GM19463 (cell line): ENCODE data around the gene PRKG1.
"Not testable (repeated sequence)": the region's sequence is repeated elsewhere in the genome, so short reads cannot be mapped to it uniquely, and the experiment has no call there.

Experiments
- ATAC-seq: cut with Tn5 transposase; IDR thresholded peaks from one replicate; pipeline ENCODE4 v1.9.1; 2021; ENCODE audit warnings: mild to moderate bottlenecking, moderate library complexity; ENCODE audit not compliant: unreplicated experiment

PRKG1 gene

DNA sequence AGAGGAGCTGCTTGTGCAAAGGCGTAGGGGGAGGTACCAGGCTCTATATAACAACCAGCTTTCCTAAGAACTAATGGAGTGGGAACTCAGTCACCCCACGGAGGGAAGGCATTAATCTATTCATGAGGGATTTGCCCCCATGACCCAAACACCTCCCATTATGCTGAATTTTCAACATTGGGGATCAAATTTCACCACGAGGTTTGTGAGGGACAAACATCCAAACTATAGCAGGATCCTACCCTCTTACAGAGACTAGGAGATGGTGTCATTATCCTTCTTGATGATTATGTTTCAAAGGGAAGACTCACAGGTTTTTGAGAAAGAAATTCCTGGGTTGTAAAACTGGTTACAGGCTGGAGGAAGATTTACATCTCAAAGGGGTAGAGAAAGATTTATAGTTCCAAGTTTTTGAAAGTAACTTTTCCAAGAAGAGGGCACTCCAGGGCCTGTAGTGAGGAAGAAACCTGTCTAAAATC lies 944.8 kb downstream of the PRKG1 start:
- no peak for ATAC-seq

DNA sequence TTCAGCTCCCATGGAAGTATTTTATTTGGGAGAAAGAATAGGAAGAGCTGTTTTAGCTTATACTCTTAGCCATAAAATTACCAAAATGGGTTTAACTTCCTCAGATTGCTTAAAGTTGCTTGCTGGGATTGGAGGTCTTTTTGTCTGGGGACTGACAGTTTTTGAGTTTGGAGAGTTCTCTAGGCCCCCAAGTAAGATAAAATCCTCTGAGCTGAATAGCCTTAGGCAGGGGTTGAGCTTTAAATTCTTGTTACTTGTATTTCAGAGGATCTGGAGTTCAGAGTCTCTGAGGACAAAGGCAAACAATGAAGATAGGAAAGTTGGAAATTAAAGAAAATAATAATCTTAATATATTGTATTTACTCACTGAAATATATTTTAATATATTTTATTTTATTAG lies 945.4 kb downstream of the PRKG1 start:
- ATAC-seq, result no peak

DNA sequence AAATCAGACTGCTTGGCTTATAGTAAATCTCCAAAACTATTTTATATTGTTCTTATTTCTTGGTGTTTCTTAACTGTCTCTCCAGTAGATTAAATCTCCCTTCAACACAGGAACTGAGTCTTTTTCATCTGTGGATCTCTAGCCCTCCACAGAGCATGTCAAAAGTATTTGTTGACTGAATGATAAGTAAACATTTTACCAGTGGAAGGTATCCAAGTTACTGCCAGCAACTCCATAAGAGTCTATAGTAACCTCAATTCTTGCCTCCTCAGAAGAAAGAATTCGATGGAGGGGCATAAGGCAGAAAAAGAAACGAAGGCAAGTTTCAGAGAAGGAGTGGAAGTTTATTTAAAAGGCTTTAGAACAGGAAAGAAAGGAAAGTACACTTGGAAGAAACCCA lies 945.9 kb downstream of the PRKG1 start:
- ATAC-seq, result no peak

DNA sequence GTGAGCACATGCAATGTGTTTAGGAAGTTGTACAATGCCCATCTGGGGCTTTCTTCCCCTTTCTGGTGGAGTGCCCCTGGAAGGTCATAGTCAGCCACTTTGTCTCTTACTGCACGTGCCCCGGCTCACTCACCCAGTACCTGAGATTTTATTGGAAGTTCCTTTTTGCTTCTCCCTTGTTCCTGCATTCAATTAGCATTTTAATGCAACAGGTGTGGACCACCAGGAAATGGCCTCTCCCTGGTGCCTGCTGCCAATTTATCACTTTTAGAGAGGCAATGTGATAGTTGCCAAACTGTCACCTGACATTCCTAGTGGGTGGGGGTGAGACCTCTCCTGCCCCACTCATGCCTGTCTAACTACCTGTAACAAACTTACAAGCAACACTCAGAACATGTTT lies 946.4 kb downstream of the PRKG1 start:
- ATAC-seq, result no peak

DNA sequence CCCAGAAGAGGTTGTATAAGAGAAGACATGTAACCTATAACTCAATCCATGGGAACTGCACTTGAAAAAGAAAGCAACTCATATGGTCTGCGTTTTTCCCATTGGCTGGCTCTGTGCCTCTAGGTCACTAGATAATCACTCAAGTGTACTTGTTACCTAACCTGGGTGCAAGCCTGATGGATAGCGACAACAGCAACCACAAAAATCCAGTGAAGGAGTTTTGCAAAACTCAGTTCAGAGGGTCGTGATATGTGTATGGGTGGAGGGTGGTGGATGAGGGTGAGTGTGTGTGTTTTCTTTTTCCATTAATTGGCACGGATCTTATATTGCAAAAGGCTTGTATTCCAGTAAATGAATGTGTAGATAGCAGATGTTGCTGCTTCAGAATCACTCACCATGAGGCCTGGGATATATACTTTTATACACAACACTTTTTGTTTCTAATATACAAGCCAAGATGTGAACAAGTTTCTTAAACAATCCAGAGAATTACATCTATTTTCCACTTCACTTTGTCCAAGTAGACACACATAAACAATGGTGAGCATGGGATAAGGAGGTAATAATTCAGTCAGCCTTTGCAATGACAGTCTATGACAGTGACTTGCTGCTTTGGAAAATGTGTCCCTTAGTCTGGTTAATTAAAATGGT lies 952.9 kb downstream of the PRKG1 start:
- ATAC-seq, result no peak

DNA sequence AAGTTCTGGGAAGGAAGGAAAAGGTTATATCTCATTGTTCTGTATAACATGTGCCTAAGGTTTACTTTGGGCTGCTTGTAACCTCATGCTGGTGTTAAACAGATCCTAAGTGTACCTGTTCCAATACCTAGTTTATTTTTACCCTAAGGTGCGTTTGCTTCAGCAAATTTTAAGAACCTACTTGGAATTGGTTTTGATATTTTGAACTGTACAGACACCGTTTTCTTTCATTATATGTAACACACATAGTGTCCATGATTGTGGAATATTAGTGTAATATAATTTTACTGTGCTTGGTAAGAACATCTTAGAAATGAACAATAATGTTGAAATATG lies 954.2 kb downstream of the PRKG1 start:
- ATAC-seq, result no peak

DNA sequence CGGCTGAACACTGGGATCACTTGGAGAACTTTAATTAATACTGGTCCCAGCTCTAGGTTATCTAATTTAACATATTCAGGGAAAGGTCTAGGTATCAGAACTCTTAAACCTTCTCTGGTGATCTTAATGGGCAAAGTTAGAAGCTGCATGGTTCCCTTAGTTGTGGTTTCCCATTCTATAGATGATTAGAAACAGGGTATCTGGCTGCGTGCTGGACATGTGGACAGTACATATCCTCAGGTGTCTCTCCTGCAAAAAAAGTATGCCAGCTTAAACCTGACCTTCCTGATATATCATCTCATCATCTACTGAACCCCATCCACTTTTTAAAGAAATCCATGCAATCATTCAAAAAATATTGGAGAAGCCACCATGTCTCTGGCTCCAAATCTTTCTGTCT lies 955.3 kb downstream of the PRKG1 start:
- ATAC-seq, result no peak

DNA sequence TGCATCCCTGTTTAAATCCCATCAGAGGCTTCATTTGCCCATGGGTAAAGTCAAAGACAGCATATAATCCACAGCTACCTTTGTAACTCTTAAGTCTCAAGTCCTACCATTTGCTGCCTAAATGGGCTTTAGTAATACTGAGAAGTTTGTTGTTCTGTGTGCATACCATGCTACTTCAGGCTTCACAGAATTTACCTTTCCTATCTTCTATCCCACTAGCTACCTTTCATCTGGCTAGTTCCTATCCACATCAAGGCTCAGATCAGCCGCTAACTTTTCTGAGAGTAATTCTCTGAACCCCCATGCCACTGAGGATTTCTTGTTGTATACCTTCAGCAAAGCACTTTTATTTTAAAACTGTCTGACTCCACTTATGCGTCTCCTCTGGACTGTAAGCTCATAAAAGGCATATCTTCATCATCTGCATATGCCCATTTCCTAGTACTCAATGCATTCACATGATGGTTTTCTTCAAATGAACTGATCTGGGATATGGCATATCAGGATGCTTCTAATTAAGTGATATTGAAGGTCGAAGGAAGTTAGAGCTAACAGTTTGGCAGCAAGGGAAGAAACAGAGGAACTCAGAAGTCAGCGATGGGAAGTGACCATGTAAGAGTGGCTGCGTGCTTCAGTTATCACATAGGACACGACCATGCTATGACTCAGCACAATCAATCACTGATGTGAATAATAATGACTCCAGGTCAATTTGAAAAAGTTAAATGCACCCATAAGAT lies 955.9 kb downstream of the PRKG1 start:
- ATAC-seq, result no peak

DNA sequence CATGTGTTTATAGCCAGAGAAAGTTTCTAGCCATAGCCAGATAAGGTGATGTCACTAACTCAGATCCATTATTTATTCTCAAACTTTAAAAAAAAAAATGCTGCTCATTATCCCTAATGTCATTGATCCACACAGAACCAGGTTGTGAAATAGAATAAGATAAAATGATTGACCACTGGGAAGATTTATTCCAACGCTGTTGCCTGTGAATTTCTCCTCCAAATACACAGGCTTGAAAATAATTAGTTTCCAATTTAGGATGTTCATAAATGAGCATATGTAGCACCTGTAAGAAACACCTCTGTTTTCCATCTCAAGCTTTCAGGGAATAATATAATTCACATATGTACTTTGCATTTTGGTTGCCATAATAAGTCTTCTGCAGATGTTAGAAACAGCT lies 956.7 kb downstream of the PRKG1 start:
- no peak for ATAC-seq

DNA sequence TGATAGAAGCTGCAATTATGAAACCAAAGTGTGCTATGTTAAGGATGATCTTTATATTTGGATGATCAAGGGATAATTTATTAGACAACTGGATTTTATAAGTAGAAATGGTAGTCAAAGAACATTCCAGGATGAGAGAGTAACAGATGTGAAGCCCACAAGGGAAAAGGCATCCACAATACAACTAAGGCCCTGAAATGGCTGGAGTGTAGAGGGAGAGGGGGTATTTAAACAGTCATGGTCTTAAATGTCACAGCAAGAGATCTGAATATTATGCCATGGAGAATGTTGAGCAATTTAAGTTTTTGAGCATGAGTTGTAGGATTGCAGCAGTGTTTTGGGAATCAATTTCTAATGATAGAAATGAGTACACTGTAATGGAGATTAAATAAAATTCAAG lies 957.5 kb downstream of the PRKG1 start:
- no peak for ATAC-seq

DNA sequence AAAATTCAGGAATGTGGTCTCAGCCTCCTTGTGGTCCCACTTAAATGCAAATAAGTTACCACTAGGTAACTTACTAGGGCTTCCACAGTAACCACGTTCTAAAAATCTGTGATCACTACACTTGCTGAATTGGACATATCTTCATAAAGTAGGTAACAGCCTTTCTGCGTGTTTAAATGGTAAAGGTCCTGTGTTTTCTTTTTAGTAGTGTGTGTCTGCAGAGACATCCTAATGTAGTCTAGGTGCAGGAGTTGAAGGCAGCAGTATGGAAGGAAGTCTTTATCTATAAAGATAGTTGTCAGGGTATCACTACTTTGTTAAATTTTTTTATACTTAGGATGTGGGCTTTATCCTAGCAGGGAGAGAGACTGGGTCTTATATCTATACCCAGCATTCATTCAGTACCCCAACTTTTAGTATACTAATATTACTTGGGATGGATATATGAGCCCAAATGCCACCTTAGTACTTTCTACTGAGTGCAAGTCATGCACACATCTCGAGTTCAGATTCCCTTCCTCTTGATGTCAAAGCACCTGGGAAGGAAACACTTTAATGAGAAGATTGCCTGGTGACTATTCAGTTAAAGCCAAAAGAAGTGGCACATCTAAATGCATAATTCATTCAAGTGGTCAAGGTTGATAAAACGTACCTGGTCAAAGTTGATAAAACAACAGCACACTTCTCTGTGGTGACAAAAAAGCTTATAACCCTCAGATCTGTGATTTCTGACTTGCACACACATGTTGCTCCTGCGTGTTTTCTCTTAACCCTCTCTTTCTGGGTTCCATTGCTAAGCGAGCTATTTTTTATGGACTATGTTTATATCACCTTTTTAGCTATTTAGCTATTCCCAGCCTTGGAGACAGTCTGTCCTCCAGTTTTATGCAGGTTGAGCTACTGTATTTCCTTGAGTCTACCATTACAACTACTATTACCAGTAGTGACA lies 958.7 kb downstream of the PRKG1 start:
- ATAC-seq, result no peak

DNA sequence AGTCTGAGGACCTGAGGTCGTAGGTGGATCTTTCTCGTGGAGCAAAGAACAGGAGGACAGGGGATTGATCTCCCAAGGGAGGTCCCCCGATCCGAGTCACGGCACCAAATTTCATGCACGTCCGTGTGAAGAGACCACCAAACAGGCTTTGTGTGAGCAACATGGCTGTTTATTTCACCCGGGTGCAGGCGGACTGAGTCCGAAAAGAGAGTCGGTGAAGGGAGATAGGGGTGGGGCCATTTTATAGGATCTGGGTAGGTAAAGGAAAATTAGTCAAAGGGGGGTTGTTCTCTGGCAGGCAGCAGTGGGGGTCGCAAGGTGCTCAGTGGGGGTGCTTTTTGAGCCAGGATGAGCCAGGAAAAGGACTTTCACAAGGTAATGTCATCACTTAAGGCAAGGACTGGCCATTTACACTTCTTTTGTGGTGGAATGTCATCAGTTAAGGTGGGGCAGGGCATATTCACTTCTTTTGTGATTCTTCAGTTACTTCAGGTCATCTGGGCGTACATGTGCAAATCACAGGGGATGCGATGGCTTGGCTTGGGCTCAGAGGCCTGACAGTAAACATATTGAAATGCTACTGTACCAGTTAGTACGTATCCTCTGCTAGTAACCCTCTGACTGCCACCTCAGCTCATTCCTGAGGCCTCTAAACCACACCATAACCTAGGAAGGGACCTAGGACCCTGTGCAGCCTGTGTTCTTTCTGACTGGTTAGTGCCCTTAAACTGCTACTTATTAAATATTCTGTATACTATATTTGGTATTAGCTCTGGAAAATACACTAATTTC lies 964.9 kb downstream of the PRKG1 start:
- ATAC-seq, result not testable (repeated sequence)

DNA sequence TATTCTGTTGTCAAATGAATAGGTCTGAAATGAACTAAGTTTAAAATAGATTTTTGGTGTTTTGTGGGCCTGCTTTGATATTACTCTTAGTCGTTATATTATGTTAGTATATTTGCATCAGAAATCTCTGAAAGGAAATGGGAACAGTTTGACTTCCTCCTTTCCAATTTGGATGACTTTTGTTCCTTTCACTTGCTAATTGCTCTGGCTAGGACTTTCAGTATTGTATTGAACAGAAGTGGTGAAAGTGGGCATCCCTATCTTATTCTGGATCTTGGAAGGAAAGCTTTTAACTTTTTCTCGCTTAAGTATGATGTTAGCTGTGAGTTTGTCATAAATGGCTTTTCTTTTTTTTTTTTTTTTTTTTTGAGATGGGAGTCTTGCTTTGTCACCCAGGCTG lies 966.2 kb downstream of the PRKG1 start:
- no peak for ATAC-seq

DNA sequence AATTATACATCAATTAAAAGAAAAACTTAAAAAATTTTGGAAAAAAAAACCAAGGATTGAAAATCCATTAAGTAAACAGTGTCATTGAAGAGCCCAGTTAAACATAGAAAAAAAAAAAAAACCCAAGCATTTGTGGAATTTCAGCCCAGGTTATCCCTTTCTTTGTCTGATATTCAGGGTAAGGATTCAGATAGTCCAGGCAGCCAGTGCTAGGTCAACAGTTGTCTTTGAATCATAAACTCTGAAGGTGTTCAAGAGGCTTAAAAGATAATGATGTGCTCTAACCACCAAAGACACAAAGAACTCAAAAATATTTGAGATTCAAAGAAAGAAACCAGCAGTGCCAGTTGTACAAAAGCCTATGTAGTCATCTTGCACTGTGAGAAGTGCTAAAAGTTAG lies 969.5 kb downstream of the PRKG1 start:
- no peak for ATAC-seq

DNA sequence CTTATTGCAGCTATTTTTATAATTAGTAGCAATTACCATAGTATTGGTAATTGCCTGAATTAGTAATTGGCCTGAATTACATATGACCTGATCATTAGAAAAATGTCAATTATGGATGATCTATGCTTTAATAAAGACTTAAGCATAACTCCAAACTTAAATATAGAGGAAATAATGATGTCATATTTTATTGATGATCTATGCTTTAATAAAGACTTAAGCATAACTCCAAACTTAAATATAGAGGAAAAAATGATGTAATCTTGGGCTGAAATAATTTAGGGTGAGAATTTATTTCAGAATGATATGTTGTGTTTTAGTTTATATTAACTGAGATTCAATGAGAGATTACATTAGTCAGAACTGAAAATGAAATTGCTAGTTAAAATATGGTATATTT lies 973.8 kb downstream of the PRKG1 start:
- ATAC-seq, result no peak

DNA sequence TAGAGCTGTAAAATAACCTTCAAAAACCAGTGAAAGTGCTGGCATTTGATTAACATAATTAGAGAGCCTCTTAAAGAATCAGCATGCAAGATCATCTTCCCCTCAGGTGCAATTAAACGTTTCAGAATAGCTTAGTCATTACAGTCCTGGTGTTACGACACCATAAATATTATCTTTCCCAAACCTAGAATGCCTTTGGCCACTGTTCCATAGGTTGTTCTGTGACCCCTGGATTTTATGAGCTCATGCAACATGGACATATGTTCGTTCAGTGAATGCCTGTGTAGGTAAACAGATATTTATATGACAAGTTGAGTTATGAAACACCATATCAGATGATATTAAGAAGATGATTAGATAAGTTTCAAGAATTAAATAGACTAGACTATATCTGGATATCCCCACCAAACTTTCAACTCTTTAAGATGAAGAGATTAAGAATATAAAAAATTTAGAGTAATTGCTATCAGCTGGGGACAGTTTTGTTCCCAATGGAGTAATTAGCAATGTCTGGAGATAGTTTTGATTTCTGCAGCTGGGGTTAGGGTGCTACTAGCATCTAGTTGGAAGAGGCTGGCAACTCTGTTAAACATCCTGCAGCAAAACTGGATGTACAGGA lies 976.3 kb downstream of the PRKG1 start:
- ATAC-seq, result no peak

DNA sequence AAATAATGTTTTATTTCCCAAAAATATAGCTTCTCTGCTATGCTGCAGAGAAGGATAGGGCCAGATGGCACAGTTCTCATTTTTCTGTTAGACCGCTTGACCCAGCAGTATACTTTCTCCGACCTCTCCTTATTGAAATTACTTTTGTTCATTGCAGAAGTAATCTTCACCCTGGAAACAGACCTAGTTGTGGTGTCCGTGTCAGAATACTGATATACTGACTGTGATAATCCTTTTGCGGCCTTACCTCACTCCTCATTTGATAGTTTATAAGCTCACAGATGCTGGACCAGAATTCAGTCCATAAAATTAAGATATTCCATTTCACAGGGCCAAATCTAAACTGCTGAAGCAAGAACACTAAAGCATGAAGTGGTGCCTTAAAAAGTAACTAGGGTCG lies 979.2 kb downstream of the PRKG1 start:
- no peak for ATAC-seq

DNA sequence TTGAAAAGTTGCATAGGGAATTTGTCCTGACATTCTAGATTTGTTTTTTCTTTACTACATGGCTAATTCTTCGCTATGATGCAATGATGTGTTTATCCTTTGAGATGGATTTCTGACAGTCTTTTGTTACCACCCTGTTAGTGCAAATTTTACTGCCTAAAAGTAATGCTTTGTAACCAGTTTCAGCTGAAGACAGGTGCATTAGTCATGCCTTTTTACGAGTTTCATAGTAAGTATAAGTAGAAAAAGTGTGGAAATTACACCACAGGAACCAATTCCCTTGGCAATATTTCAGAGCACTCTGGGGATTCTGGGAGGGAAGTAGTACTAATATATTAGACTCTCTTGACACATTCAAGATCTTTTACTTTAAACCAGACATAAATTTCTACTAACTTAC lies 982.0 kb downstream of the PRKG1 start:
- ATAC-seq, result no peak

DNA sequence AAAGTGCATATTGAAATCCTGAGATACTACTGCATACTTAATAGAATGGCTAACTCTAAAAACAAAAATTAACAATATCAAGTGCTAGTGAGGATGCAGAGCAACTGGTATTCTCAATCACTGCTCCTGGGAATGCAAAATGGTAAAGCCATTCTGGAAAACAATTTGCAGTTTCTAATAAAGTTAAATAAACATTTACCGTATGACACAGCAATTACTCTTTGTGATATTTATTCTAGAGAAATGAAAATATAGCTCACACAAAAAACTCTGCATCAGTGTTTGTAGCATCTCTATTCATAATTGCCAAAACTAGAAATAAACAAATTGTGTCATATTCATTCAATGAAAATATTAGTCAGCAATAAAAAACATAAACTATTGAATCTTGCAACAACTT lies 984.8 kb downstream of the PRKG1 start:
- no peak for ATAC-seq

DNA sequence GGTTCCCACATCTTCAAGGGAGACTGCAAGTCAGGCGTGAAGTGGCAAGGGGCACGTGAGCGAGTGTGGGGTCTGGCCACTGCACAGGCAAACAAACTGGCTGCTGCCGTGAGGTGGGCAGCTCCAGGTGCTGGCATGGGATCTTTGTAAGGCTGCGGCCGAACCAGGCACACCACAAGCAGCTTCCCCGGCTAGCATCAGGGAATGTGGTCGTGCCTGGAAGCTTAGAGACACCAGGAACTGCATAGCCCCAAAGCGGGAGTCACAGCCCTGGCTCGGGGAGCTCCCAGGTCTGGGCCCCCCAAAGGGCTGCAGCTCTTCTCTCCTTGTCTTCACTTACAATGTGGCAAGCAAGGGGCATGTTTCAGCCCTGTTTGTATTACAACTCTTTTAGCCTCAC lies 988.9 kb downstream of the PRKG1 start:
- ATAC-seq, result no peak
